Fibroblast of lung (primary cell): Measurements from ENCODE around the gene BLZF1. TPM values are rescaled to one million over a fixed set of nuclear protein-coding genes. Genes with fewer than 3 reads are reported as not detected.
"Not testable (repeated sequence)": the region's sequence is repeated elsewhere in the genome, so short reads cannot be mapped to it uniquely, and the experiment has no call there.

Experiments
- DNase-seq, 2 donors: peaks; one replicate each; pipeline versions ENCODE4 v3.0.0 to v3.0.0-alpha.2; 2010; ENCODE audit warnings: low read depth in 2 of 2
- H2AFZ ChIP-seq: 2 replicates; pipeline ENCODE4 v1.5.1; 2012; ENCODE audit warnings: low read length, control low read depth, inconsistent platforms
- H3K27ac ChIP-seq: 2 replicates; pipeline ENCODE4 v1.5.1; 2011; ENCODE audit warnings: low read length, control low read depth; ENCODE audit not compliant: insufficient read depth
- H3K27me3 ChIP-seq: 2 replicates; pipeline ENCODE4 v1.5.1; 2011; ENCODE audit warnings: mild to moderate bottlenecking, low read length; ENCODE audit not compliant: control insufficient read depth, insufficient read depth
- H3K36me3 ChIP-seq: 2 replicates; pipeline ENCODE4 v1.5.1; 2011; ENCODE audit warnings: low read length; ENCODE audit not compliant: control insufficient read depth, insufficient read depth
- H3K4me1 ChIP-seq: 2 replicates; pipeline ENCODE4 v1.5.1; 2011; ENCODE audit warnings: low read length; ENCODE audit not compliant: control insufficient read depth, insufficient read depth; ENCODE audit errors: extremely low read depth
- H3K4me2 ChIP-seq: 2 replicates; pipeline ENCODE4 v1.5.1; 2011; ENCODE audit warnings: low read length, control low read depth; ENCODE audit not compliant: insufficient read depth; ENCODE audit errors: extremely low read depth
- H3K4me3 ChIP-seq, 4 experiments: fragments of 200-600 bp in 1 of 4; sonication (generic) in 1 of 4; replicated peaks in 1 of 4; 2 replicates each; pipeline ENCODE4 v1.5.1; 2011 to 2016; ENCODE audit warnings: low read length in 4 of 4, low read depth in 3 of 4, mild to moderate bottlenecking in 3 of 4, control low read depth in 2 of 4, inconsistent platforms in 1 of 4, mixed read lengths in 1 of 4; ENCODE audit not compliant: insufficient read depth in 1 of 4; ENCODE audit errors: control extremely low read depth in 1 of 4
- H3K79me2 ChIP-seq: 2 replicates; pipeline ENCODE4 v1.5.1; 2012; ENCODE audit warnings: mild to moderate bottlenecking, low read length, inconsistent platforms; ENCODE audit not compliant: control insufficient read depth, insufficient read depth
- H3K9ac ChIP-seq: 2 replicates; pipeline ENCODE4 v1.5.1; 2011; ENCODE audit warnings: mild to moderate bottlenecking, low read length, control low read depth; ENCODE audit not compliant: insufficient read depth
- H3K9me3 ChIP-seq: 2 replicates; pipeline ENCODE4 v1.5.1; 2012; ENCODE audit warnings: low read depth, low read length; ENCODE audit not compliant: control insufficient read depth, insufficient read depth
- H4K20me1 ChIP-seq: 2 replicates; pipeline ENCODE4 v1.5.1; 2011; ENCODE audit warnings: low read length; ENCODE audit not compliant: control insufficient read depth, insufficient read depth; ENCODE audit errors: extremely low read depth
- EZH2 ChIP-seq: IDR thresholded peaks from 2 replicates; pipeline ENCODE4 v1.5.1; 2012; ENCODE audit warnings: low read length, control low read depth, mild to moderate bottlenecking; ENCODE audit errors: missing control alignments
- polyA plus RNA-seq, 2 donors: library from polyadenylated mRNA; depleted of rRNA in 1 of 2; stranded (reverse) in 1 of 2; unstranded in 1 of 2; fragments of >200 nt; gene quantifications; 2 replicates each; pipeline ENCODE4 v1.2.1, GENCODE V29; 2011 to 2012; ENCODE audit warnings: missing spikeins in 1 of 2
- total RNA-seq: library from RNA; depleted of rRNA; stranded (reverse); fragments of >200 nt; gene quantifications from 2 replicates; pipeline ENCODE4 v1.2.1, GENCODE V29; 2014
- TF ChIP-seq, protein P1 (sequence below), 2 donors: IDR thresholded peaks in 1 of 2; conservative IDR thresholded peaks in 1 of 2; 1 replicate in 1 of 2; 2 replicates in 1 of 2; pipeline ENCODE4 v1.5.1; 2011 to 2012; ENCODE audit warnings: low read length in 2 of 2, control low read depth in 1 of 2, inconsistent platforms in 1 of 2, low read depth in 1 of 2, mild to moderate bottlenecking in 1 of 2

BLZF1 gene
- total and polyA plus RNA-seq, 2 donors (not counting 1 experiment from before 2014, with no cell fraction given): 27.1 to 28.0 TPM

- H3K4me3 ChIP-seq: no peak overlapping the region
- no peak overlapping the region for H3K4me2 ChIP-seq
- no peak overlapping the region for H2AFZ ChIP-seq
- H3K9ac ChIP-seq: no peak overlapping the region
- no peaks in the 10 kb centered on the region for H3K4me1 ChIP-seq
- no peaks in the 10 kb centered on the region for H3K9me3 ChIP-seq
- H3K79me2 ChIP-seq: no peaks in the 10 kb centered on the region
- no peak for TF ChIP-seq EZH2
- TF ChIP-seq, protein P1, sequence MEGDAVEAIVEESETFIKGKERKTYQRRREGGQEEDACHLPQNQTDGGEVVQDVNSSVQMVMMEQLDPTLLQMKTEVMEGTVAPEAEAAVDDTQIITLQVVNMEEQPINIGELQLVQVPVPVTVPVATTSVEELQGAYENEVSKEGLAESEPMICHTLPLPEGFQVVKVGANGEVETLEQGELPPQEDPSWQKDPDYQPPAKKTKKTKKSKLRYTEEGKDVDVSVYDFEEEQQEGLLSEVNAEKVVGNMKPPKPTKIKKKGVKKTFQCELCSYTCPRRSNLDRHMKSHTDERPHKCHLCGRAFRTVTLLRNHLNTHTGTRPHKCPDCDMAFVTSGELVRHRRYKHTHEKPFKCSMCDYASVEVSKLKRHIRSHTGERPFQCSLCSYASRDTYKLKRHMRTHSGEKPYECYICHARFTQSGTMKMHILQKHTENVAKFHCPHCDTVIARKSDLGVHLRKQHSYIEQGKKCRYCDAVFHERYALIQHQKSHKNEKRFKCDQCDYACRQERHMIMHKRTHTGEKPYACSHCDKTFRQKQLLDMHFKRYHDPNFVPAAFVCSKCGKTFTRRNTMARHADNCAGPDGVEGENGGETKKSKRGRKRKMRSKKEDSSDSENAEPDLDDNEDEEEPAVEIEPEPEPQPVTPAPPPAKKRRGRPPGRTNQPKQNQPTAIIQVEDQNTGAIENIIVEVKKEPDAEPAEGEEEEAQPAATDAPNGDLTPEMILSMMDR (conservative IDR thresholded peaks at IDR 0.05 in 1 of 2, IDR thresholded peaks at IDR 0.05 in 1 of 2; ENCODE audit: low read depth in 1 of 2, low read length in 2 of 2): no peak
- H3K27ac ChIP-seq: no peak overlapping the region
- H4K20me1 ChIP-seq: no peaks in the 10 kb centered on the region
- peaks cover 10% of the 10 kb centered on the region for H3K36me3 ChIP-seq
- H3K27me3 ChIP-seq: no peaks in the 10 kb centered on the region
- no peak for DNase-seq
Measured at GRCh38 chr1:169392406-169392805, 24.4 kb downstream of the BLZF1 start.

- H4K20me1 ChIP-seq: no peaks in the 10 kb centered on the region
- H3K27me3 ChIP-seq: no peaks in the 10 kb centered on the region
- H3K79me2 ChIP-seq: no peaks in the 10 kb centered on the region
- no peak overlapping the region for H3K27ac ChIP-seq
- no peak overlapping the region for H3K9ac ChIP-seq
- H3K36me3 ChIP-seq: peaks cover 3% of the 10 kb centered on the region
- H2AFZ ChIP-seq: no peak overlapping the region
- TF ChIP-seq, protein P1 (conservative IDR thresholded peaks at IDR 0.05 in 1 of 2, IDR thresholded peaks at IDR 0.05 in 1 of 2; ENCODE audit: low read depth in 1 of 2, low read length in 2 of 2): no peak
- TF ChIP-seq EZH2: no peak
- DNase-seq: no peak
- no peak overlapping the region for H3K4me2 ChIP-seq
- H3K4me1 ChIP-seq: no peaks in the 10 kb centered on the region
- no peaks in the 10 kb centered on the region for H3K9me3 ChIP-seq
- H3K4me3 ChIP-seq: no peak overlapping the region
Measured at GRCh38 chr1:169395955-169396354, 28.0 kb downstream of the BLZF1 start.

DNA sequence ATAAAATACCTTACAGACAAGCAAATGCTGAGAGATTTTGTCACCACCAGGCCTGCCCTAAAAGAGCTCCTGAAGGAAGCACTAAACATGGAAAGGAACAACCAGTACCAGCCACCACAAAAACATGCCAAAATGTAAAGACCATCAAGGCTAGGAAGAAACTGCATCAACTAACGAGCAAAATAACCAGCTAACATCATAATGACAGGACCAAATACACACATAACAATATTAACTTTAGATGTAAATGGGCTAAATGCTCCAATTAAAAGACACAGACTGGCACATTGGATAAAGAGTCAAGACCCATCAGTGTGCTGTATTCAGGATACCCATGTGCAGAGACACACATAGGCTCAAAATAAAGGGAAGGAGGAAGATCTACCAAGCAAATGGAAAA lies 34.6 kb downstream of the BLZF1 start:
- H2AFZ ChIP-seq, DNase-seq, H3K79me2 ChIP-seq, H3K27ac ChIP-seq, H3K4me2 ChIP-seq, H3K27me3 ChIP-seq, H3K9ac ChIP-seq, H3K4me1 ChIP-seq, H4K20me1 ChIP-seq, H3K9me3 ChIP-seq, H3K36me3 ChIP-seq, H3K4me3 ChIP-seq: not testable (repeated sequence)

DNA sequence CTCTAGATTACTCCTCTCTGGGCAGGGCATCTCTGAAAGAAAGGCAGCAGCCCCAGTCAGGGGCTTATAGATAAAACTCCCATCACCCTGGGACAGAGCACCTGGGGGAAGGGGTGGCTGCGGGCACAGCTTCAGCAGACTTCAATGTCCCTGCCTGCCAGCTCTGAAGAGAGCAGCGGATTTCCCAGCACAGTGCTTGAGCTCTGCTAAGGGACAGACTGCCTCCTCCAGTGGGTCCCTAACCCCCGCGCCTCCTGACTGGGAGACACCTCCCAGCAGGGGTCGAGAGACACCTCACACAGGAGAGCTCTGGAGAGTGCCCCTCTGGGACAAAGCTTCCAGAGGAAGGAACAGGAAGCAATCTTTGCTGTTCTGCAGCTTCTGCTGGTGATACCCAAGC lies 40.3 kb downstream of the BLZF1 start:
- not testable (repeated sequence) for H3K9ac ChIP-seq, H3K27ac ChIP-seq, H4K20me1 ChIP-seq, H2AFZ ChIP-seq, H3K27me3 ChIP-seq, H3K4me2 ChIP-seq, H3K79me2 ChIP-seq, H3K4me1 ChIP-seq, DNase-seq, H3K9me3 ChIP-seq, H3K4me3 ChIP-seq, H3K36me3 ChIP-seq
